Measurements from ENCODE around the gene MARK4.

Gene MARK4

DNA sequence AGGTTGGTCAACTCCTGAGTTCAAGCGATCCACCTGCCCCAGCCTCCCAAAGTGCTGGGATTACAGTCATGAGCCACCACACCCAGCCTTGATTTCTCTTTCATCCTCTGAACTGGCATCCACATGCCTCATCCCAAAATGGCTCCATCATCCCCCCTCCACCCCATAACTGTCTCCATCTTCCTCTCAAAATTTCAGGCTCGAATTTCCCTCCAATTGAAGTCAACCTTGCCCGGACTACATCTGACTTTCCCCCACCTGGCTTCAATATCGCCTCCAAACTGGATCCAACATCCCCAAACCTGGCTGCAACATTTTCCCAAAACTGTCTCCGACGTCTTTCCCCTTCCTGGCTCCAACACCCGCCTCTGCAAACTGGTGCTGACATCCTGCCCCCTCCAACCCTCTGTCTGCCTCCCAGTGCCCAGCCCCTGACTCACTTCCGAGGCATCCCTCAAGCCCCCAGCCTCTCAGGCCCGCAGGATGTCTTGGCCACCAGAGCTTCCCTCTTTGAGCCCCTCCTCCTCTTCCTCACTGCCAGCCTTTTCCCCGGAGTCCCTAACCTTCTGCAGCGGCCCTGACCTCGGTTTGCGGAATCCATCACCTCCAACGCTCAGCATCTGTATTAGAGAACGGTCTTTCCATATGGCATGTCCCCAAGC lies 6.8 kb upstream of the MARK4 start:
- H3K27me3 ChIP-seq (ENCODE audit: insufficient read depth, poor library complexity, severe bottlenecking): no peaks in the 10 kb centered on the region
- no peak overlapping the region for H3K27ac ChIP-seq (replicated peaks)
- TF ChIP-seq REST (IDR thresholded peaks at IDR 0.05; ENCODE audit: insufficient replicate concordance, low read depth): no peak
- no peak for TF ChIP-seq CTCF (IDR thresholded peaks at IDR 0.05; ENCODE audit: insufficient read depth, low read length)
- TF ChIP-seq POLR2AphosphoS5 (IDR thresholded peaks at IDR 0.05; ENCODE audit: low read depth): no peak
- TF ChIP-seq GABPA (IDR thresholded peaks at IDR 0.05; ENCODE audit: low read depth): no peak
- no peak for TF ChIP-seq SPI1 (IDR thresholded peaks at IDR 0.05; ENCODE audit: borderline replicate concordance, low read depth)
- no peak overlapping the region for H3K4me3 ChIP-seq (replicated peaks; ENCODE audit: insufficient read depth, low read length)
- DNase-seq (ENCODE audit: low read depth in 1 of 2, low spot score in 1 of 2): no peak

DNA sequence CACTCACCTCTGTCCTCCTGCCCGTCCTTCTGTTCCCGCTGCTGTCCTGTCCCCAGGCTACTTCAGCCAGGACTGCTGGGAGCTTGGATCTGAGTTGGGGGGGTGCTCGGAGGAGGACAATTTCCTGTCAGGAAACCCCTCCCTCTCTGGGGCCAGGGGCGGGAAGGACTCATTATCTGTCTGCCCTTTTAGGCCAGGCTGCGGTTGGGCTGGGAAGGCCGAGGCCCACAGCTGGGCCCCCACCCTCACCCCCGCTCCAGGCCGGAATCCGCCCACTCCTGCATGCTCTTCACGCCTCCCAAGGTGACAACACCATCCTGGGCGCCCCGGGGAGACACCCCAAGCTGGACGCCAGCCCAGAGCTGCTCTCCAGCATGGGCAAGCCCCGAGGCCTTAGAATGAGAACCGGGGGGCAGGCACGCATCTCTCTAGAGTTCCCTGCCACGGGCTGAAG lies 5.7 kb upstream of the MARK4 start, which contains the start of gene EXOC3L2:
Gene EXOC3L2, minus strand, starts transcription at position 74 of the 454 bp plus-strand sequence. CDS start 6,362 bp downstream, outside the sequence.
- DNase-seq (ENCODE audit: low read depth in 1 of 2, low spot score in 1 of 2): no peak
- no peak for TF ChIP-seq GABPA (IDR thresholded peaks at IDR 0.05; ENCODE audit: low read depth)
- no peak for TF ChIP-seq SPI1 (IDR thresholded peaks at IDR 0.05; ENCODE audit: borderline replicate concordance, low read depth)
- TF ChIP-seq REST (IDR thresholded peaks at IDR 0.05; ENCODE audit: insufficient replicate concordance, low read depth): no peak
- no peak for TF ChIP-seq CTCF (IDR thresholded peaks at IDR 0.05; ENCODE audit: insufficient read depth, low read length)
- no peak for TF ChIP-seq POLR2AphosphoS5 (IDR thresholded peaks at IDR 0.05; ENCODE audit: low read depth)

GRCh38 chr19:45245826-45246225 lies 5.2 kb upstream of the MARK4 start:
- TF ChIP-seq REST (IDR thresholded peaks at IDR 0.05; ENCODE audit: insufficient replicate concordance, low read depth) (no peak), SPI1 (IDR thresholded peaks at IDR 0.05; ENCODE audit: borderline replicate concordance, low read depth) (no peak)
- Histone ChIP-seq H3K4me3 (replicated peaks; ENCODE audit: insufficient read depth, low read length) (no peak overlapping the region), H3K27ac (replicated peaks) (no peak overlapping the region), H3K27me3 (ENCODE audit: insufficient read depth, poor library complexity, severe bottlenecking) (no peaks in the 10 kb centered on the region)
- no peak for DNase-seq (ENCODE audit: low read depth in 1 of 2, low spot score in 1 of 2)

More for the DNA sequence above, 5.7 kb upstream of the MARK4 start, which contains the start of gene EXOC3L2:
- Histone ChIP-seq H3K27ac (replicated peaks) (no peak within 1 kb of the TSS), H3K27me3 (ENCODE audit: insufficient read depth, poor library complexity, severe bottlenecking) (no peaks in the 10 kb centered on the region), H3K4me3 (replicated peaks; ENCODE audit: insufficient read depth, low read length) (no peak within 1 kb of the TSS)

All from HL-60 (cell line).